8988T (cell line): ENCODE data around the gene KCMF1.

ENCODE experiments used
- DNase-seq: peaks from one replicate; pipeline ENCODE4 v3.0.0; 2011

The KCMF1 gene

GRCh38 chr2:84956334-84957297 lies 14.3 kb upstream of the KCMF1 start:
- DNase-seq, result no peak

- DNase-seq, result no peak
These were observed 13.2 kb upstream of the KCMF1 start for GRCh38 chr2:84957771-84958134.

DNA sequence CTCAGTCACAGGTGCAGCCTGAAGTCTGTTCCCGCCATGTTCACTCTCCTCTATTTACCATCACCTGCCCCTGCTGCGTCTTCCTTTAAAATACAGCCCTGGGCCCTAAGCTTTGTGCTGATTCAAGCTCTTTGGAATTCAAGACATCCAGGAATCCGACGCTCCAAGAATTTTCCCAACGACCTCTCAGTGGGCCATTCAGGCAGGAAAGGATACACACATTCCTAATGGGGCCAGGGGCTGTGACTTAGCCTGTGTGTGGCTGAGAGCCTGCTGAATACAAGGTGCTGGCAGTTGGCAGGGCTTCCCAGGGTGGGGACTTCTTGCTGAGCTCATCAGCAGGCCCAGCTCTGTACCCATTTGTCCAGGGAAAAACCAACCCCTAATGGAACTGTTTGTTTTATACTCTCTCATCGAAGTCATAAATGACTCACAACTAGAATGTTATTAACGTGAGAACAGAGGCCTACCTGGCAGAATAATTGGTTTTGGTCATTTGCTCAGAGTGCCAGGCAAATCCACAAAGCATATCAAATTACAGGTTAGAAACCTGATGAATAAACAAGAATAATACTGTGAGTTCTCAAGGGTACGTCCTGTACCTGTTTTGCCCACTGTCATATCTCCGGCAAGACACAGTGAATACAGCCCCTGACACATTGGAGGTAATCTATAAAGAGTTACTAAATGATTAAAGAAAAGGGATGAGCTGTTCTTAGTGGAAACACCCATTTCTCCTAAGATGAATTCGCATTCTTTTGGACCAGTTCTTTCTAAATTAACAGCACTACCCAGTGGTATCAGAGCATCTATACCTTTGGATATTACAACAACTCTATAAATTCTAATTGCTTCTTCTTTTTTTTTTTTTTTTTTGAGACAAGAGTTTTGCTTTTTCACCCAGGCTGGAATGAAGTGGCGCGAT lies 12.6 kb upstream of the KCMF1 start:
- peak; percentile 43 for DNase-seq

- DNase-seq, result no peak
These were observed 11.8 kb upstream of the KCMF1 start for GRCh38 chr2:84959095-84959565.

GRCh38 chr2:84959566-84960506 lies 11.1 kb upstream of the KCMF1 start:
- no peak for DNase-seq

GRCh38 chr2:84962917-84963316 lies 8.0 kb upstream of the KCMF1 start:
- DNase-seq, result no peak

- DNase-seq, result no peak
These were observed 7.7 kb upstream of the KCMF1 start for GRCh38 chr2:84963323-84963691.

- no peak for DNase-seq
These were observed 7.1 kb upstream of the KCMF1 start for GRCh38 chr2:84963692-84964405.

- DNase-seq, result no peak
These were observed 6.4 kb upstream of the KCMF1 start for GRCh38 chr2:84964406-84965191.

- no peak for DNase-seq
These were observed 5.8 kb upstream of the KCMF1 start for GRCh38 chr2:84965192-84965516.

- no peak for DNase-seq
These were observed 5.1 kb upstream of the KCMF1 start for GRCh38 chr2:84965827-84966226.

DNA sequence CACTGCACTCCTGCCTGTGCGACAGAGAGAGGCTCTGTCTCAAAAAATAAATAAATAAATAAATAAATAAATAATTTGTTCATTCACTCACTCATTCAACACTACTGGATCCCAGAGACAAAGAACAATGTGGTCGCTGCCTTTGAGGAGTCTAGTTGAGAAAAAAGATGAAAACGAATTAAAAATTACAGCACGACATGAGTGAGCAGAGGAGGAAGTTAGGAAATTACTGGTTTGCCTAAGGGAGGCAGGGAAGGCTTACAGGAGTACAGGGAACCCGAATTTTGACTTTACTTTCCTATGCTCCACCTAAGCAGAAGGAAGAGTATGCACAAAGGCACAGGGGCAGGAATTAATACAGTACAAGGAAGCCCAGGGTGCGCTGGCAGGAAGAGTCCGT lies 4.2 kb upstream of the KCMF1 start:
- no peak for DNase-seq

GRCh38 chr2:84969511-84970209 lies 1.3 kb upstream of the KCMF1 start:
- DNase-seq, result no peak

DNA sequence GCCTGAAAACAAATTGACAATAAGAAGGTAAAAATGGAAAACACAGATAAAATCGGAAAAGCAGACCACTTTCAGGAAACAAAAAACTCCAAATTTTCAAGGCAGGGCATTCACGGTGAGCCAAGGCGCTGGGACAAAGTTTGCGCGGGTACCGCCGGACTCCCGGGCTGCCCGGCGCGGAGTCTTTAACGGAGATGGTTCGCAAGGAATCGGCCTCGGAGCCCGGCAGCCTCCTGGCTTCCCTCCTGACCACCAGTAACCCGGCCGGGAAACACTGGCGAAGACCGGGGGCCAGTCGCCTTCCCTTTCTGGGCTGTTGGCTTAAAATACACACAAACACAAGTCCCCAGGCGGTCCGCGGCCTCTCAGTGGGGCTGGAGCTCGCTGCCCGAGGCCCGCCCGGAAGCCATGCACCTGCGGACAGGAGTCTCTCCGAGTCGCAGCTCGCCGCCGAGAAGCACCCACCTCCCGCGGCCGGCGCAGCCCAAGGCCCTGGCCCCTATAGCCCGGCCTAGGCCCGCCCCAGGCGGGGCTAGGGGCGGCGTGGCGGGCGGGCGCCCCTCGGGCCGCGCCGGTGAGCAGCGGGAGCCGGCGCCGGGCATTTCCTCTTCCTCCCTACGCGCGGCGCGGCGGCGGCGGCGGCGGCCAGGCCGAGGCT lies 622 bp upstream of the KCMF1 start:
- peak; percentile 72 for DNase-seq

GRCh38 chr2:84971510-84972206 lies 697 bp downstream of the KCMF1 start:
- peak; percentile 55 for DNase-seq

DNA sequence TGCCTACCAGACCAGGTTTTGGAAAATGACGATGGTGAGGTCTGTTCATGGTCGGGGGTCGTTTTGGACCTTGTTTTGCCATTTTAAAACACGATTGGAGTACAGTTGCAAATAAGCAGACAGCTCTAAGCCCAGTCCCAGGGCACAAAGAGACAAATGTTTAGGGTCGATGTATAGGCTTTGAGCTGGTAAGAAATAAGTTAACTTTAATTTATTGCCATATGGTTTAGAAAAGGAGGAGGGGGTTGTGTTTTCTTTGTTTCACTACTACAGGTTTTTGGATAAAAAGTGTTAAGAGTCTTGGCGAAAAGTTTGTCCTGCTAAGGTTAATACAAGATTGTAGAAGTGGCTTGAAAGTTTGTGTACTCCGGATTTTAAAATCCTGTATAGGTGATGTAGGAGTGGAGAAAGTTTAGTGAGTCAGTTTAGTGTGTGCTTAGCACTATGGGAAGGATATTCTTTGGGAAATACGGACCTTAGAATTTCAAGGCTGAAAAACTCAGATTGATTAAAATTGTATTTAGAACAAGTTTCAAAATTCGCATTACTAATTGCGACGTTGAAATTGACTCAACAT lies 1.3 kb downstream of the KCMF1 start:
- no peak for DNase-seq

GRCh38 chr2:84972932-84973331 lies 2.0 kb downstream of the KCMF1 start:
- DNase-seq, result no peak

- no peak for DNase-seq
These were observed 9.5 kb downstream of the KCMF1 start for GRCh38 chr2:84980263-84980983.
